Large intestine (tissue), 3 donors: Measurements from ENCODE around the gene NAIP. TPM values are rescaled to one million over a fixed set of nuclear protein-coding genes. Genes with fewer than 3 reads are reported as not detected.
"Not testable (repeated sequence)": the region's sequence is repeated elsewhere in the genome, so short reads cannot be mapped to it uniquely, and the experiment has no call there.

Source experiments
- DNase-seq, 2 donors: peaks; one replicate each; pipeline versions ENCODE4 v3.0.0 to v3.0.0-alpha.2; 2013
- H3K27ac ChIP-seq: one replicate; pipeline ENCODE4 v1.5.1; 2013; ENCODE audit warnings: low read length
- H3K27me3 ChIP-seq: 2 replicates; pipeline ENCODE4 v1.6.1; 2013; ENCODE audit warnings: low read length; ENCODE audit not compliant: control insufficient read depth, insufficient read depth
- H3K36me3 ChIP-seq: 2 replicates; pipeline ENCODE4 v1.6.1; 2013; ENCODE audit warnings: low read length; ENCODE audit not compliant: control insufficient read depth, insufficient read depth
- H3K4me1 ChIP-seq: one replicate; pipeline ENCODE4 v1.6.1; 2013; ENCODE audit warnings: low read length; ENCODE audit not compliant: control insufficient read depth, insufficient read depth
- H3K4me3 ChIP-seq: one replicate; pipeline ENCODE4 v1.5.1; 2013; ENCODE audit warnings: low read length
- H3K9me3 ChIP-seq: one replicate; pipeline ENCODE4 v1.6.1; 2013; ENCODE audit warnings: mild to moderate bottlenecking, low read depth, low read length, moderate library complexity; ENCODE audit not compliant: control insufficient read depth
- WGBS: methylation state at CpG from one replicate; pipeline ENCODE4 v1.1.5; 2013; ENCODE audit warnings: low lambda C conversion rate; ENCODE audit not compliant: insufficient coverage; 5-methylcytosine and 5-hydroxymethylcytosine counted together
- polyA plus RNA-seq: library from polyadenylated mRNA; unstranded; fragments of 120-200 nt; gene quantifications from one replicate; pipeline ENCODE4 v1.2.1, GENCODE V29; 2013

Gene NAIP
- polyA plus RNA-seq, 1 donor = 29.3 TPM

- WGBS = no CpG with 5 or more reads among the region's 8 CpGs
These were observed 11.0 kb downstream of the NAIP start for GRCh38 chr5:71014176-71014575.

GRCh38 chr5:71013575-71013974, 11.6 kb downstream of the NAIP start:
- no peaks in the 10 kb centered on the region for H3K4me1 ChIP-seq
- H3K9me3 ChIP-seq = no peaks in the 10 kb centered on the region
- H3K4me3 ChIP-seq = no peak overlapping the region
- H3K36me3 ChIP-seq = no peaks in the 10 kb centered on the region
- H3K27ac ChIP-seq = no peak overlapping the region
- DNase-seq = no peak
- H3K27me3 ChIP-seq = no peaks in the 10 kb centered on the region
- WGBS = 80% methylated on average over 2 of the region's 12 CpGs

More at GRCh38 chr5:71014176-71014575, 11.0 kb downstream of the NAIP start:
- H3K36me3 ChIP-seq = no peaks in the 10 kb centered on the region
- no peak overlapping the region for H3K27ac ChIP-seq
- H3K4me3 ChIP-seq = no peak overlapping the region
- H3K4me1 ChIP-seq = no peaks in the 10 kb centered on the region
- no peaks in the 10 kb centered on the region for H3K9me3 ChIP-seq
- no peaks in the 10 kb centered on the region for H3K27me3 ChIP-seq
- no peak for DNase-seq

GRCh38 chr5:71011194-71011792, 13.8 kb downstream of the NAIP start:
- Histone ChIP-seq H3K4me1 (no peaks in the 10 kb centered on the region), H3K9me3 (no peaks in the 10 kb centered on the region), H3K36me3 (no peaks in the 10 kb centered on the region), H3K4me3 (no peak overlapping the region), H3K27me3 (no peaks in the 10 kb centered on the region), H3K27ac (no peak overlapping the region)
- no CpG with 5 or more reads among the region's 8 CpGs for WGBS
- no peak for DNase-seq

DNA sequence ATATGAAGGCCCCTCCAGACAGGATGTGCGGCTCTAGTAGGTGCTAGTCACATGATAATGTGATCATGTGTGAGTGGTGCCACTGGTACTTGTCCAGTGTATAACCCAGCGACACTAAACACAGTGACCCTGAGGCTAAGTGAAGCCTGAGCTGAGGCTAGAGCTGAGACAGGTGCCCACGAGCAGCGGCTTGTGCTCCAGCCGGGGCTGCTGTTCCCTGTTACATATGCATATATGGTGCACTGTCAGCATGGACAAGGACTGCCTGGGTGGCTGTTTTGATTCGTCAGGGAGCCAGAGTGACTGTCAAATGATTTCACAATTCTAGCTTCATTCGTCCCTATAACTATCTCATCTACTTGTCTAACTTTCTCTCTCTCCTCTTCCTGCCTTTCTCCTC, 18.2 kb downstream of the NAIP start:
- H3K36me3 ChIP-seq, H3K9me3 ChIP-seq, H3K4me3 ChIP-seq, H3K4me1 ChIP-seq, H3K27me3 ChIP-seq, H3K27ac ChIP-seq, DNase-seq: not testable (repeated sequence)
- no CpG with 5 or more reads among the region's 7 CpGs for WGBS

- H3K36me3 ChIP-seq, H3K4me3 ChIP-seq: not testable (repeated sequence)
- no CpG with 5 or more reads among the region's 10 CpGs for WGBS
These were observed 40.3 kb downstream of the NAIP start for GRCh38 chr5:70984882-70985281.

DNA sequence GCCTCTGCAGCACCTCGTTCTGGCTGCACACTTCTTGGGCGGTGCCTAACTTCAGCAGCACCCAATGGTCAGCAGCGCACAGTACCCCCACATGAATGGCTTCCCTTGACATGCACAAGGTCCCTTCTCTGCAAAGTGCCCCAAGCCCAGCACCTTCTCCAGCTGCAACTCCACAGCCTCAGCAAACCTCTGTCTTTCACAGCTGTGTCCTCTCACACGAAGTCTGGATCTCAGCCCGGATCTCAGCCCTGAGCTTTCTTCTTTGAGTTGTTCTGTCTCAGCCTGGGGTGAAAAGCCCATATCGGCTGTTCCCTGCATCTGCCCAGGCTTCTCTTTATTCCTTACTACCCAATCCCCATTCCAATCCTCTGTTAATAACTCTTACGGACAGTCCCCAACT, 57.9 kb downstream of the NAIP start:
- H3K9me3 ChIP-seq, H3K4me3 ChIP-seq, H3K36me3 ChIP-seq, H3K27me3 ChIP-seq, DNase-seq, H3K4me1 ChIP-seq, H3K27ac ChIP-seq: not testable (repeated sequence)
- no CpG with 5 or more reads among the region's 7 CpGs for whole genome bisulfite sequencing

More at GRCh38 chr5:70984882-70985281, 40.3 kb downstream of the NAIP start:
- H3K4me1 ChIP-seq, DNase-seq, H3K27me3 ChIP-seq, H3K27ac ChIP-seq, H3K9me3 ChIP-seq: not testable (repeated sequence)

DNA sequence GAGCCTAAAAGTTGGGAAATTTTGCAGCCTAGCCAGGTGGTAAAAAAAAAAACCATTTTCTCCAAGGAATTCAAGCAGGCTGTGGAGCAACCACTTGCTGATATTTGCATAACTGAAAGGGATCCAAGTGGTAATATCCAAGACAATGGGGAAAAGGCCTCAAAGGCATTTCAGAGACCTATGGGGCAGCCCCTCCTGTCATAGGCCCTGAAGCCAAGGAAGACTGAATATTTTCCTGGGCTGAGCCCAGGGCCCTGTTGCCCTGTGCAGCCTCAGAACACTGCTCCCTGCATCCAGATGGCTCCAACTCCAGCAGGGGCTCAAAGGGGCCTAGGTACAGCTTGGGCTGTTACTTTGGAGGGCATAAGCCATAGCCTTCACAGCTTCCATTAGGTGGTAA, 60.6 kb downstream of the NAIP start:
- not testable (repeated sequence) for H3K4me3 ChIP-seq, H3K9me3 ChIP-seq, H3K36me3 ChIP-seq, H3K27me3 ChIP-seq, DNase-seq, H3K27ac ChIP-seq, H3K4me1 ChIP-seq

GRCh38 chr5:70953068-70953467, 72.1 kb downstream of the NAIP start:
- H3K4me1 ChIP-seq, H3K9me3 ChIP-seq, H3K36me3 ChIP-seq, H3K4me3 ChIP-seq, DNase-seq, H3K27me3 ChIP-seq, H3K27ac ChIP-seq: not testable (repeated sequence)
- WGBS = no CpG with 5 or more reads among the region's 10 CpGs

GRCh38 chr5:70932560-70932959, 92.6 kb downstream of the NAIP start:
- not testable (repeated sequence) for H3K27ac ChIP-seq, H3K27me3 ChIP-seq, H3K4me3 ChIP-seq, H3K9me3 ChIP-seq, DNase-seq, H3K36me3 ChIP-seq, H3K4me1 ChIP-seq
- no CpG with 5 or more reads among the region's 1 CpG for WGBS

GRCh38 chr5:70931709-70932368, 93.3 kb downstream of the NAIP start:
- not testable (repeated sequence) for DNase-seq, H3K4me1 ChIP-seq, H3K4me3 ChIP-seq, H3K36me3 ChIP-seq, H3K27ac ChIP-seq, H3K9me3 ChIP-seq, H3K27me3 ChIP-seq
- no CpG with 5 or more reads among the region's 6 CpGs for WGBS

DNA sequence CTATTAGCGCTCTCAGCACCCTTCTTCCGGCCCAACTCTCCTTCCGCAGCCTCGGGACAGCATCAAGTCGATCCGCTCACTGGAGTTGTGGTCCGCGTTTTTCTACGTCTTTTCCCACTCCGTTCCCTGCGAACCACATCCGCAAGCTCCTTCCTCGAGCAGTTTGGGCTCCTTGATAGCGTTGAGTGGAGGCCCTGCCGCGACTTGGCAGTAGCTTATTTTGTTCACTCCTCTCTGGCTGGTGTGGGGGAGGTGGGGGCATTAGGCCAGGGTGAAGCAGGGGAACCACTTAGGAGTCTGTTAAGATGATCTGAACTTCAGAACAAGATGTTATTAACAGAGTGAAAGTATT, 100.0 kb downstream of the NAIP start:
- H3K27ac ChIP-seq, H3K4me3 ChIP-seq, H3K27me3 ChIP-seq, H3K9me3 ChIP-seq, H3K4me1 ChIP-seq, DNase-seq, H3K36me3 ChIP-seq: not testable (repeated sequence)
- WGBS = no CpG with 5 or more reads among the region's 16 CpGs
